Activated CD4-positive, alpha-beta memory T cell treated with anti-CD3 and anti-CD28 coated beads, Interleukin-2, amount 10 ng/mL, durations not matched to agents 7 days and 5 days (primary cell): ENCODE data around the gene POLR2F. TPM values are rescaled to one million over a fixed set of nuclear protein-coding genes. Genes with fewer than 3 reads are reported as not detected.

ENCODE experiments used
- CTCF ChIA-PET: fragments of 350-600 bp; sonication (Branson Sonifier 250); formaldehyde crosslinking; loops from one replicate; lab custom pipeline; 2021; ENCODE audit warnings: antibody characterized with exemption, inconsistent platforms; lab: Charles Lee
- POLR2A ChIA-PET: fragments of 350-600 bp; sonication (Branson Sonifier 250); formaldehyde crosslinking; loops from one replicate; lab custom pipeline; 2021; ENCODE audit warnings: antibody characterized with exemption; lab: Charles Lee
- DNase-seq: peaks from one replicate; pipeline ENCODE4 v3.0.0-alpha.2; 2020
- H3K27ac Mint-ChIP-seq: one replicate; pipeline ENCODE4 v1.8.0; 2021; ENCODE audit warnings: mild to moderate bottlenecking, mixed read lengths
- H3K27me3 Mint-ChIP-seq: one replicate; pipeline ENCODE4 v1.8.0; 2021; ENCODE audit warnings: mixed read lengths
- H3K36me3 Mint-ChIP-seq: one replicate; pipeline ENCODE4 v1.8.0; 2021; ENCODE audit warnings: low read depth, mixed read lengths
- H3K4me1 Mint-ChIP-seq: one replicate; pipeline ENCODE4 v1.8.0; 2021; ENCODE audit warnings: mixed read lengths
- H3K4me3 Mint-ChIP-seq: one replicate; pipeline ENCODE4 v1.8.0; 2021; ENCODE audit warnings: mild to moderate bottlenecking, mixed read lengths
- H3K9me3 Mint-ChIP-seq: one replicate; pipeline ENCODE4 v1.8.0; 2021; ENCODE audit warnings: mixed read lengths
- total RNA-seq, 2 experiments: library from RNA; stranded (reverse); gene quantifications; one replicate each; pipeline ENCODE4 v1.2.3, GENCODE V29; 2021

The POLR2F gene
- total RNA-seq, 2 experiments from 2014 or later: 50.1 to 56.4 TPM

DNA sequence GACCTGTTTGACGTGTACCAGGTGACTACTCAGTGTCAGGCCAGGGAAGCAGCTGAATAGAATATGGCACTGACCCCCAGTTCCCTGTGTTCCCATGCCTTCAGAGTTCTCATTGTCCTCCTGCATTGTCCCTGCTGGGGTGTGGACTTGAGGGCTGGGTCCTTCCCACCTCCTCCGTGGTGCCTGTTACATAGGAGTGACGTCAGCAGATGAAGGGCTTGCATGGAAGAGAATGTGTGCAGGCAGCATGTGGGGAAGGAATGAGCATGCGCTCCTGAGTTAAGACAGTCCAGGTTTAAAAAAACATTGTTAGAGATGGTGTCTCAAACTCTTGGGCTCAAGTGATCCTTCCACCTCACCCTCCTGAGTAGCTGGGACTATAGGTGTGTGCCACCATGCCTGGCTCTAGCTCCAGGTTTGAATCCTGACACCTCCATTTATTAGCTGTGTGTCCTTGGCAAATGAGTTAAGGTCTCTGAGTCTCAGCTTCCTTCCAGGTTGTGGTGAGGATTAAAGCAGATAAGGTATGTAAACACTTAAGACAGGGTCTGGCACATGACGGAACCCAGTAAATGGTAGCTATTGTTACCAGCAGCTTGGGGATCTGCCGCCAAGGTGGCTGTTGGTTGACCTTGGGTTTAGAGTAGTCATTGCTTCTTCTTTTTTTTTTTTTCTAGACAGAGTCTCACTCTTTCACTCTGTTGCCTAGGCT lies 38.4 kb downstream of the POLR2F start:
- POLR2A ChIA-PET: no interaction called here
- H3K4me3 Mint-ChIP-seq: no peak overlapping the region
- no peak for DNase-seq
- no peak overlapping the region for H3K27ac Mint-ChIP-seq
- no peaks in the 10 kb centered on the region for H3K27me3 Mint-ChIP-seq
- CTCF ChIA-PET: interaction anchor here (1.7 kb wide), 1 partner anchor 174 kb away, joined by 6 read pairs; no protein-coding TSS in a partner anchor
- H3K9me3 Mint-ChIP-seq: no peaks in the 10 kb centered on the region
- H3K4me1 Mint-ChIP-seq: peaks cover 1% of the 10 kb centered on the region
- no peaks in the 10 kb centered on the region for H3K36me3 Mint-ChIP-seq

DNA sequence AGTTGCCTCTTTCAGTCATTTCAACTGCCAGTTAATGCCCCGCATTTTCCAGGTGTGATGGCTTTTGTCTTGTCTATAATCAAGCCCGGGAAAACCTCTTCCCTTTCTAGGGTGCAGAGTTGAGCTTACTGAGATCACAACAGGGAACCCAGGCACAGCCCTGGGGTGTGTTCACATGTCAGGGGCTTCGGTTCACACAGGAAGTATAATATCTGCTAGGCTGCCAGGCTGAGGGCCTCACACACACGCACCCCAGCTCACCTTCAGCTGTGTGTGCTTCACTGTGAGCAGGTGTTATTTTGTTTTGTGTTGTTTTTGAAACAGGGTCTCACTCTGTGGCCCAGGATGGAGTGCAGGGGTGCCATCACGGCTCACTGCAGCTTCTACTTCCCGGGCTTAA lies 40.5 kb downstream of the POLR2F start:
- ChIA-PET POLR2A (no interaction called here), CTCF (interaction anchor here (1.3 kb wide), 1 partner anchor 58 kb away, joined by 3 read pairs; no protein-coding TSS in a partner anchor)
- DNase-seq: no peak
- Mint-ChIP-seq H3K9me3 (no peaks in the 10 kb centered on the region), H3K4me1 (peaks cover 1% of the 10 kb centered on the region), H3K27ac (no peak overlapping the region), H3K27me3 (no peaks in the 10 kb centered on the region), H3K36me3 (no peaks in the 10 kb centered on the region), H3K4me3 (no peak overlapping the region)

DNA sequence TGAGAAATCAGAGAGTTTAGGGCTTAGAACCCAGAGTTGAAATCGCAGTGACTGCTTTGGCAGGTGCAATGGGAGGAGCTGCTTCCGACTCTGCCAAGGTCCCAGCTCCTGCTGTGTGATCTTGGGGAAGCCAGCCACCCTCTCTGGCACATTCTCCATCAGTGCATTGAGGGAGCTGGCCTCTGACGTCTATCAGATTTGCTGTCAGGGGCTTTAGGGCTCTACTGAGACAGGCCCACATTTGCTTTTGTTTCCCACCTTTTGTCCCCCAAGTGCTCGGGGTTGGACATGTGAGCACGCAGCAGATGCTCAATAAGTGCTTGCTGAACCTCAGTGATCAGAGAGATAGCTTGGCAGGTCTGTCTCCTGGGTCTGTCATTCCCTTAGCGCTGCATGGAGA lies 41.5 kb downstream of the POLR2F start:
- DNase-seq: no peak
- H3K27ac Mint-ChIP-seq: no peak overlapping the region
- H3K27me3 Mint-ChIP-seq: no peaks in the 10 kb centered on the region
- H3K4me3 Mint-ChIP-seq: no peak overlapping the region
- ChIA-PET POLR2A (no interaction called here), CTCF (interaction anchor here (1.3 kb wide), 1 partner anchor 57 kb away, joined by 3 read pairs; no protein-coding TSS in a partner anchor)
- H3K9me3 Mint-ChIP-seq: no peaks in the 10 kb centered on the region
- H3K36me3 Mint-ChIP-seq: no peaks in the 10 kb centered on the region
- H3K4me1 Mint-ChIP-seq: peaks cover 1% of the 10 kb centered on the region

DNA sequence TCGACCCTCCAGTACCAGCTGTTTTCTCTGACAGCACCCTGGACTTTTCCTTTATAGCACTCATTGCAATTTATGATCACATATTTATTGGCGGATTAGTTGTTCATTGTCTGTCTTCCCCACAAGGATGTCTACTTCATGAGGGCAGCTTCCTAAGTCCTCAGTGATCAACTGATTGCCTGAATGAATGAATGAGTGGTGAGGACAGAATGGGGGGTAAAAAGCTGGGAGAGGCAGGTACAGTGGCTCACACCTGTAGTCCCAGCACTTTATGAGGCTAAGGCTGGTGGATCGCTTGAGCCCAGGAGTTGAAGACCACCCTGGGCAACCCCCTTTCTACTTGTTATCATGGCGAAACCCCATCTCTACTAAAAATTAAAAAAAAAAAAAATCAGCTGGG lies 42.0 kb downstream of the POLR2F start:
- ChIA-PET POLR2A (no interaction called here), CTCF (interaction anchor here (1.3 kb wide), 1 partner anchor 57 kb away, joined by 3 read pairs; no protein-coding TSS in a partner anchor)
- Mint-ChIP-seq H3K27me3 (no peaks in the 10 kb centered on the region), H3K4me3 (no peak overlapping the region), H3K36me3 (no peaks in the 10 kb centered on the region), H3K9me3 (no peaks in the 10 kb centered on the region), H3K4me1 (peaks cover 1% of the 10 kb centered on the region), H3K27ac (no peak overlapping the region)
- DNase-seq: no peak

DNA sequence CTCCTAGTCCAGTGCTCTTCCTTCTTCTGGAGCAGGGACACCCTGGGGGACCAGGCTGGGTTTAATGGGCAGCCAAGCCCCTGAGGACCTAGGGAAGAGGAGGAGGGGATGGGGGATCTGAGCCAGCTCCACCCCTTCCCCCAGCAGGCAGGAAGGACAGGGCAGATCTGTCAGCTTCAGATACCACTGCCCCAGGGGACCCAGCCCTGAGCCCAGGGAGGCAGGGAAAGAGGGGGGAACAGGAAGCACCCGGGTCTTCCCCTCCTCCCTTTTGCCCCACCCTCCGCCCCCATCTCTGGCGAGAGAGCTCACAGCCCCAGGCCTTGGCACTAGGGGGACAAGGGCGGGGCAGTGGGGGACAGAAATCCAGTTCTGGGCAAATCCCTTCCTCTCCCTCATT lies 42.6 kb downstream of the POLR2F start:
- no peak for DNase-seq
- Mint-ChIP-seq H3K9me3 (no peaks in the 10 kb centered on the region), H3K36me3 (no peaks in the 10 kb centered on the region), H3K27ac (no peak overlapping the region), H3K27me3 (no peaks in the 10 kb centered on the region), H3K4me1 (peaks cover 1% of the 10 kb centered on the region), H3K4me3 (no peak overlapping the region)
- POLR2A ChIA-PET: no interaction called here
- CTCF ChIA-PET: no interaction called here

DNA sequence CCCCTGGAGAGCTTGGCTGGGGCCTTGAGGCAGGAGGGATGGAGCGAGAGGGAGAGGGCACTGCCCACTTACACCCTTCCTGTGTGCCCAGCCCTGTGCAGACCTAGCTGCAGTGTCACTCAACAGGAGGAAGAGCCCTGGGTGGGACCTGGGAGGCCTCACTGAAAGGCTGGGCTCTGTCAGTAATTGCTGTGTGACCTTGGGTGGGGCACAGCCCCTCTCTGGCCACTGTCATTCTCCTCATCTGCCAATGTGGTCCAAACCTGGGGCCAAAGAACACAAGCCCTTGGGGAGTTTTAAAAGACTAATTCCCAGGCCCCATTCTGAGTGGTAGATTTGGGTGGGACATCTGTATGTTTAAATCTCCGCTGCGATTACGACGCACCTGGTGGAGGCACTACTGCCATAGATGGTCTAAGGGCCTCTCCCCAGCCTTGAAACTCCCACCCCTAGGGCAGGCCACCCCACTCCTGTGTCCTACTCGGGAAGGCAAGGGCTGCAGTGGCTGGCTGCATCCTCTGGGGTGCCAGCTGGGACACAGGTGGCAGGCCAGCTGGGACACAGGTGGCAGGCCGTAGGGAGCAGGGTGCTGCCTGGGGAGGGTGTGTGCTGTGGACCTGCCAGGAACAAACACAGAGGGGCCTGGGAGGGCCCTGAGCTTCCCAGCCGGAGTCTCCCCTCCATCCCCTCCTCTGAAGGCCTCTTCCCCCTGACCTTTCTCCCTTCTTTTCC lies 43.2 kb downstream of the POLR2F start:
- Mint-ChIP-seq H3K4me3 (no peak overlapping the region), H3K36me3 (no peaks in the 10 kb centered on the region), H3K4me1 (peaks cover 1% of the 10 kb centered on the region), H3K27ac (no peak overlapping the region), H3K27me3 (no peaks in the 10 kb centered on the region), H3K9me3 (no peaks in the 10 kb centered on the region)
- no peak for DNase-seq
- CTCF ChIA-PET: no interaction called here
- POLR2A ChIA-PET: no interaction called here

DNA sequence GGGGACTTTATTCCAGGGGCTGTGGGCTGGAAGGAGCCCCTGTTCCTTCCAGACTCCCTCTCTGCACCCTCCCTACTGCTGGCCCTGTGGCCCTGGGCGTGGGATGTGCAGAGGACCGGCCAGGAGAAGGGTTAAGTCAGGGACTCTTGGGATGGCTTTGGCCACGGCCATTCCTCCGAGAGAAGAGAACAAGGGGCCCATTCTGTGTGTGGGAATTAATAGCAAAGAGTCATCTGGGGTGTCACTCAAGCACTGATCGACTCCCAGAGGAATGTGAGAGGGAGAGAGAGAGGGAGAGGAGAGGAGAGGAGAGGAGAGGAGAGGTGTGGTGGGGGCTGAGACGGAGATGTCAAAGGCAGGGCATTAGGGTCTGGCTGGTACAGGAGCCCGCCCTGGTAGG lies 45.0 kb downstream of the POLR2F start:
- Mint-ChIP-seq H3K9me3 (no peaks in the 10 kb centered on the region), H3K27me3 (no peaks in the 10 kb centered on the region), H3K4me3 (no peak overlapping the region), H3K27ac (no peak overlapping the region), H3K4me1 (peaks cover 1% of the 10 kb centered on the region), H3K36me3 (no peaks in the 10 kb centered on the region)
- ChIA-PET CTCF (no interaction called here), POLR2A (no interaction called here)
- no peak for DNase-seq

DNA sequence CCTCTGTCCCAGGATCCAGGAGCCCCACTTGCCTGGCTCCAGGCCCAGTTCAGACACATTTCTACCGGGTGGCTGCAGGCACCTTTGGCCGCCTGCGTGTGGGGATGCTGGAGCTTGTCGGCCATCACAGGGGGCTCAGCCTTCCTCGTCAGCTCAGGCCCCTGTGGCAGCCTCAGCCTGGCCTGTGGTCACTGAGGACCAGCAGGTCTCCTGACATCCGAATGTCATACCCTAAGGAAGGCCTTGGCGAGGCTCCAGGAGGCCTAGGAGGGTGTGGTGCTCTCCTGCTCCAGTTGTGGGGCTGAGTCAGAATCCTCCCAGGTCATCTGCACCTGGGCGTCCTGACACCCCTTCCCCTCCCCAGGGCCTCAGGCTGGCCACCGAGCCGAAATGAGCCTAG lies 45.7 kb downstream of the POLR2F start:
- CTCF ChIA-PET: no interaction called here
- POLR2A ChIA-PET: no interaction called here
- Mint-ChIP-seq H3K27ac (no peak overlapping the region), H3K4me3 (no peak overlapping the region), H3K36me3 (no peaks in the 10 kb centered on the region), H3K27me3 (no peaks in the 10 kb centered on the region), H3K4me1 (peaks cover 1% of the 10 kb centered on the region), H3K9me3 (no peaks in the 10 kb centered on the region)
- no peak for DNase-seq

DNA sequence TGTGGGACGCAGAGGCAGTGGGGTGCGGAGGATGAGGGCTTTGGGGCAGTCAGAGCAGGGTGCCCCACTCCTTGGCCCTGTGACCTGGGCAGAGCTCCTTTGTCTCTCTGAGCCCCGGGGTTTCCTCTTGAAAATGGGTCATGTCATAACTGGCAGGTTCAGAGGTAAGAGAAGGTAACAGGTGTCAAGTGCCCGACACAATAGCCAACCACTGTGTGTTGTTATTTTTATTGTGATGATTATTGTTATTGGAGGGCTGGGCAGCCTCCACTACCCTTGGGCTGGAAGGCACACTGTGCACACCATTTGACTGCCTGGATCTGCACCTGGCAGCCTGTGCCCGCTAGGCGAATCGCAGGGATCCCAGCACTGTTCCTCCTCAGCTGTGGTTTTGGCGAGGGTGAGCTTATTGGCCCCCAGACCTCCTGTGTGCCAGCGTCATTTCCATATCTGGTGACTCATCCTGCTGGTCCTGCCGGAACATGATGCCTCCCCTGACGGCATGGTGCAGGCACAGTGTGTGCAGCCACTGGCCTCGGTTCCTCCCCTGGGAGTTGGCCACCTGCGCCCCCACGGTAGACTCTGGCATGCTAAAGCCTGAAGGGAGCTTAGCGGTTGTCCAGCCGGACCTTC lies 46.3 kb downstream of the POLR2F start:
- Mint-ChIP-seq H3K4me3 (no peak overlapping the region), H3K27me3 (no peaks in the 10 kb centered on the region), H3K36me3 (no peaks in the 10 kb centered on the region), H3K4me1 (peaks cover 1% of the 10 kb centered on the region), H3K27ac (no peak overlapping the region), H3K9me3 (no peaks in the 10 kb centered on the region)
- ChIA-PET POLR2A (no interaction called here), CTCF (no interaction called here)
- no peak for DNase-seq

DNA sequence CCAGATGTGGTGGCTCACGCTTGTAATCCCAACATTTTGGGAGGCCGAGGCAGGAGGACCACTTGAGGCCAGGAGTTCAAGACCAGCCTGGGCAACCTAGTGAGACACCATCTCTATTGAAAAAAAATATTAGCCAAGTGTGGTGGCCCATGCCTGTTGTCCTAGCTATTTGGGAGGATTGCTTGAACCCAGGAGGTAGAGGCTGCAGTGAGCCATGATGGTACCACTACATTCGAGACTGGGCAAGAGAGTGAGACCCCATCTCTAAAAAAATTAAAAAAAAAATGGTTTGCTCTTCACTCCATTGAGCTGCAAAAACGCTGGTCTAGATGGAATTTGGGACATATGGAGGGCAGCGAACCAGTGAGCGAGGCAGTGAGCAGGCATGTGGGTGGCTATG lies 52.4 kb downstream of the POLR2F start:
- CTCF ChIA-PET: interaction anchor here (1.5 kb wide), 1 partner anchor 46 kb away, joined by 4 read pairs; no protein-coding TSS in a partner anchor

DNA sequence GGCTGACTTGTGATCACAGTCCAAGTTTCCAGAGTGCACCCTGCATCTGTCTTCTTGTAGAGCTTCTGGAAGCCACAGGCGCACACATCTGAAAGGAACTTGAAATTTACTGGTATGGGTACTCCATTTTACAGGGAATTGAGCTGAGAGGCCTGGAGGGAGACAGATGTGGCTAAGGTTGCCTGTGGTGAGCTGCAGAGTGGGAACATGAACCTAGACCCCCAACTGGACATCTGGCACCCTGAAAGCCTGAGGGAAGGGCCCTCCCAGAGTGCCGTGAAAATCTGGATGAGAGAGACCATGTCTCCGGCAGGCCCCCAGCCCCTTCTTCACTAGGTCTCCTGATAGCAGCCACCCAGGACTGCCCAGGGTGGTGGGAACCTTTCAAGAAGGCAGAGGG lies 53.4 kb downstream of the POLR2F start:
- peaks cover 11% of the 10 kb centered on the region for H3K4me1 Mint-ChIP-seq
- no peaks in the 10 kb centered on the region for H3K27me3 Mint-ChIP-seq
- no peak overlapping the region for H3K4me3 Mint-ChIP-seq
- no peak for DNase-seq
- no peaks in the 10 kb centered on the region for H3K36me3 Mint-ChIP-seq
- CTCF ChIA-PET: no interaction called here
- POLR2A ChIA-PET: no interaction called here
- no peaks in the 10 kb centered on the region for H3K9me3 Mint-ChIP-seq
- no peak overlapping the region for H3K27ac Mint-ChIP-seq

More for the DNA sequence above, 52.4 kb downstream of the POLR2F start:
- Mint-ChIP-seq H3K4me3 (no peak overlapping the region), H3K4me1 (peaks cover 11% of the 10 kb centered on the region), H3K9me3 (no peaks in the 10 kb centered on the region), H3K36me3 (no peaks in the 10 kb centered on the region), H3K27ac (no peak overlapping the region), H3K27me3 (no peaks in the 10 kb centered on the region)
- POLR2A ChIA-PET: no interaction called here
- DNase-seq: no peak

DNA sequence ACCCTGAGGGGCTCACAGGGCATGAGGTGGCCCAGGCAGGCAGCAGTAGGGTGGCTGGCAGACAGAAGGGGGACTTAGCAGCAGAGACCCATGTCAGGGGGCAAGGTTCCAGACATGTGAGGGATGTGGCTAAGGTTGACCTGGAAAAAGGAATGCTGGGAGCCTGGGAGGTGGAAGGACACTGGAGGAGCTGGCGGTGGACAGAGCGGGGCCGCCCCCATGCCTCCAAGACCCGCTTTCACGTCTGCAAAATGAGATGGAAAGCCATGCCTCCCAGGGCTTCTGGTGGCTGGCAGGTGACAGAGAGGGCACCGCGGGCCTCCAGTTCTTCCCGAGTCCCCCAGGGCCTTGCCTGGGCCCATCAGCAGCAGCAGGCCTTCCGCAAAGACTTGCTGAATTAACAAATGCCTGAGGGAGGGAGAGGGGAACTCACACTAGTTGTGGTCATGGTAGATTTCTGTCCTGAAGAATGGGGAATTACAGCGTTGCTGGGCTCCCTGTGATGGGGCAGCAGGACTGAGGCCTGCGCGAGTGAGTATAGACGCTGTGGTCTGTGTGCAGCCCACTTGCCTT lies 53.9 kb downstream of the POLR2F start:
- no peaks in the 10 kb centered on the region for H3K9me3 Mint-ChIP-seq
- no peaks in the 10 kb centered on the region for H3K36me3 Mint-ChIP-seq
- peaks cover 11% of the 10 kb centered on the region for H3K4me1 Mint-ChIP-seq
- no peak for DNase-seq
- no peak overlapping the region for H3K4me3 Mint-ChIP-seq
- ChIA-PET POLR2A (no interaction called here), CTCF (no interaction called here)
- no peaks in the 10 kb centered on the region for H3K27me3 Mint-ChIP-seq
- H3K27ac Mint-ChIP-seq: no peak overlapping the region
